ENCODE data around the gene ANLN.

The ANLN gene

GRCh38 chr7:36389371-36390198, at the start of gene ANLN:
ANLN (plus strand) TSS chr7:36389862; CDS start chr7:36390027, 165 bp downstream.
- peak; percentile 60 to 81 (median 79) for DNase-seq

- DNase-seq = no peak
Measured at GRCh38 chr7:36343548-36343947, 46.1 kb upstream of the ANLN start.

GRCh38 chr7:36344622-36345021, 45.0 kb upstream of the ANLN start:
- no peak for DNase-seq

GRCh38 chr7:36346260-36346831, 43.3 kb upstream of the ANLN start:
- DNase-seq = no peak

- DNase-seq = no peak
Measured at GRCh38 chr7:36348256-36348655, 41.4 kb upstream of the ANLN start.

- no peak for DNase-seq
Measured at GRCh38 chr7:36348771-36349170, 40.9 kb upstream of the ANLN start.

GRCh38 chr7:36349626-36350025, 40.0 kb upstream of the ANLN start:
- no peak for DNase-seq

- no peak for DNase-seq
Measured at GRCh38 chr7:36355490-36355889, 34.2 kb upstream of the ANLN start.

GRCh38 chr7:36357054-36357453, 32.6 kb upstream of the ANLN start:
- no peak for DNase-seq

- DNase-seq = no peak
Measured at GRCh38 chr7:36358589-36358988, 31.1 kb upstream of the ANLN start.

- DNase-seq = no peak
Measured at GRCh38 chr7:36360244-36360643, 29.4 kb upstream of the ANLN start.

- DNase-seq = no peak
Measured at GRCh38 chr7:36361227-36361626, 28.4 kb upstream of the ANLN start.

- no peak for DNase-seq
Measured at GRCh38 chr7:36363515-36363914, 26.1 kb upstream of the ANLN start.

- DNase-seq = no peak
Measured at GRCh38 chr7:36366005-36366717, 23.5 kb upstream of the ANLN start.

- DNase-seq = peak; percentile 82 to 89 (median 88)
Measured at GRCh38 chr7:36366718-36367560, 22.7 kb upstream of the ANLN start.

GRCh38 chr7:36367561-36368077, 22.0 kb upstream of the ANLN start:
- peak in 1 of 6 experiments; percentile 6 for DNase-seq

- DNase-seq = no peak
Measured at GRCh38 chr7:36368496-36368895, 21.2 kb upstream of the ANLN start.

- DNase-seq = no peak
Measured at GRCh38 chr7:36369171-36369570, 20.5 kb upstream of the ANLN start.

GRCh38 chr7:36370046-36370445, 19.6 kb upstream of the ANLN start:
- DNase-seq = no peak

GRCh38 chr7:36372156-36372555, 17.5 kb upstream of the ANLN start:
- DNase-seq = no peak

GRCh38 chr7:36378555-36378954, 11.1 kb upstream of the ANLN start:
- peak in 3 of 6 experiments; percentile 12 to 36 (median 13) for DNase-seq

- no peak for DNase-seq
Measured at GRCh38 chr7:36379831-36380504, 9.7 kb upstream of the ANLN start.
